ENCODE data around the gene KCNF1. TPM values are rescaled to one million over a fixed set of nuclear protein-coding genes. Genes with fewer than 3 reads are reported as not detected.

KCNF1 gene
- polyA plus RNA-seq, 1 donor, result 1.3 TPM

DNA sequence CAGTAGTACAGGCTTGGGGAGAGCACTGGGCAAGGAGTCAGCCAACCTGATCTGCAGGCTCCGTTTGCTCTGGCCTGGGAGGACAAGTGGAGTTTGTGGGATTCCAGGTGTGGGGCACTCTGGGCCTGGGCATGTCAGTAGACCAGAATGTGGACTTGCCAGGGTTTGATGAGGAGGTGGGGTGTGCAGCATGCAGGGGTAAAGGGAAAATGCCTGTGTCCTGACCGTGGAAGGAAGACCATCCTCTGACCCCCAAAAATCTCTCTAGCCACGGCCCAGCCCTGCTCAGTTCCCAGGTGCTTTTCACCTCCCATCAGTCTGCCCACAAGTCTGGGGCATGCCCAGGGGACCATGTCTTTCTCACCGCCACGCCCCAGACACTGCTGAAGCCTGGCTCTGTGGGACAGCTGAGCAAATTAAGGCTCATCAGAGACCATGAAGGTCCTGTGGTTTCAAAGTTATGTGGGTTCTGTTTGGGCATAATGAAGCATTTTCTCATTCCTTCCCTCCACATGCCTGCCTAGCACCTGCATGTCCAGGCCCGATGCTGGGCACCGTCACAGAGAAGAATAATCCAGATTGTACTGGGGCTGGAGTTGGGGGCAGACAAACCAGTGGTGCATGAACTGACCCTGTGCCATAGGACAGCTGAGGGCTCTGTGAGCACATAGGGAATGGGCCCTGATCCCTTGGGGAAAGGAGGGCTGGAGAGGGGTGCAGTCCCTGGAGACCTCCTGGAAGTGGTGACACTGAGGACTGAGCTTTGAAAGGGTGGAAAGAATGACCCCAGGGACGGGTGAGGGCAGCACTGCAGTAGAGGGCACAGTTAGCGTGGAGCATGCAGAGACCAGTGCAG is 6.5 kb upstream of the KCNF1 start:
- Histone ChIP-seq H3K27ac (ENCODE audit: low read length) (no peak overlapping the region), H3K9me3 (ENCODE audit: control insufficient read depth, low read depth, low read length) (peaks cover 7% of the 10 kb centered on the region), H3K27me3 (ENCODE audit: control insufficient read depth, insufficient read depth, low read length) (no peaks in the 10 kb centered on the region), H3K36me3 (ENCODE audit: control insufficient read depth, insufficient read depth, low read length) (no peaks in the 10 kb centered on the region), H3K4me3 (ENCODE audit: low read length) (no peak overlapping the region), H3K4me1 (ENCODE audit: control insufficient read depth, insufficient read depth, low read length) (no peaks in the 10 kb centered on the region)
- no peak for DNase-seq
- WGBS (ENCODE audit: insufficient coverage, low lambda C conversion rate), result no CpG with 5 or more reads among the region's 9 CpGs

GRCh38 chr2:10905862-10906143 is 5.9 kb upstream of the KCNF1 start:
- Histone ChIP-seq H3K27me3 (ENCODE audit: control insufficient read depth, insufficient read depth, low read length) (peaks cover 3% of the 10 kb centered on the region), H3K9me3 (ENCODE audit: control insufficient read depth, low read depth, low read length) (peaks cover 7% of the 10 kb centered on the region), H3K36me3 (ENCODE audit: control insufficient read depth, insufficient read depth, low read length) (no peaks in the 10 kb centered on the region), H3K27ac (ENCODE audit: low read length) (no peak overlapping the region), H3K4me3 (ENCODE audit: low read length) (no peak overlapping the region), H3K4me1 (ENCODE audit: control insufficient read depth, insufficient read depth, low read length) (no peaks in the 10 kb centered on the region)
- DNase-seq, result no peak
- WGBS (ENCODE audit: insufficient coverage, low lambda C conversion rate), result no CpG with 5 or more reads among the region's 8 CpGs

GRCh38 chr2:10906926-10907625 is 4.7 kb upstream of the KCNF1 start:
- Histone ChIP-seq H3K9me3 (ENCODE audit: control insufficient read depth, low read depth, low read length) (peaks cover 7% of the 10 kb centered on the region), H3K27ac (ENCODE audit: low read length) (no peak overlapping the region), H3K4me1 (ENCODE audit: control insufficient read depth, insufficient read depth, low read length) (no peaks in the 10 kb centered on the region), H3K36me3 (ENCODE audit: control insufficient read depth, insufficient read depth, low read length) (no peaks in the 10 kb centered on the region), H3K27me3 (ENCODE audit: control insufficient read depth, insufficient read depth, low read length) (peaks cover 13% of the 10 kb centered on the region), H3K4me3 (ENCODE audit: low read length) (no peak overlapping the region)
- DNase-seq, result no peak
- no CpG with 5 or more reads among the region's 14 CpGs for WGBS (ENCODE audit: insufficient coverage, low lambda C conversion rate)

DNA sequence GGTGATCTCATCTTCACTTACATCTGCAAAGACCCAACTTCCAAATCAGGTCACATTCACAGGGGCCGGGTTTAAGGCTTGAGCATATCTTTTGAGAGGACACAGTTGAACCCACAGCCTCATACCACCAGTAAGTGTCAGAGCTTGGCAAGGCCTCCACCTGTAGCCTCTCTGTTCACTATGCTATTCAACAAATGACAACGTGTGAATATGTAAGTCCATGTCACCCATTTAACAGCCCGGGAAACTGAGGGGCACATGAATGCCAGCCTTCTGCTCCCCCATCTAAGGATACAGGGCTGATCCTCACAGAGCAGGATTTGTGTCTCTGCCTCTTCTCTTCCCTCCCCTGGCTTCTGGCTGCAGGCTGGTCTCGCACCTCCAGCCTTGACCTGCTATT is 3.5 kb upstream of the KCNF1 start:
- H3K27me3 ChIP-seq (ENCODE audit: control insufficient read depth, insufficient read depth, low read length), result peaks cover 23% of the 10 kb centered on the region
- H3K4me3 ChIP-seq (ENCODE audit: low read length), result no peak overlapping the region
- DNase-seq, result no peak
- no peaks in the 10 kb centered on the region for H3K4me1 ChIP-seq (ENCODE audit: control insufficient read depth, insufficient read depth, low read length)
- 80% methylated on average over 1 of the region's 4 CpGs for WGBS (ENCODE audit: insufficient coverage, low lambda C conversion rate)
- no peaks in the 10 kb centered on the region for H3K36me3 ChIP-seq (ENCODE audit: control insufficient read depth, insufficient read depth, low read length)
- no peak overlapping the region for H3K27ac ChIP-seq (ENCODE audit: low read length)
- peaks cover 10% of the 10 kb centered on the region for H3K9me3 ChIP-seq (ENCODE audit: control insufficient read depth, low read depth, low read length)

- H3K4me3 ChIP-seq (ENCODE audit: low read length), result no peak overlapping the region
- no peak for DNase-seq
- no peak overlapping the region for H3K27ac ChIP-seq (ENCODE audit: low read length)
- peaks cover 34% of the 10 kb centered on the region for H3K27me3 ChIP-seq (ENCODE audit: control insufficient read depth, insufficient read depth, low read length)
- peaks cover 11% of the 10 kb centered on the region for H3K9me3 ChIP-seq (ENCODE audit: control insufficient read depth, low read depth, low read length)
- no peaks in the 10 kb centered on the region for H3K4me1 ChIP-seq (ENCODE audit: control insufficient read depth, insufficient read depth, low read length)
- H3K36me3 ChIP-seq (ENCODE audit: control insufficient read depth, insufficient read depth, low read length), result no peaks in the 10 kb centered on the region
- no CpG with 5 or more reads among the region's 15 CpGs for WGBS (ENCODE audit: insufficient coverage, low lambda C conversion rate)
Measured at GRCh38 chr2:10909050-10909995, 2.4 kb upstream of the KCNF1 start.

DNA sequence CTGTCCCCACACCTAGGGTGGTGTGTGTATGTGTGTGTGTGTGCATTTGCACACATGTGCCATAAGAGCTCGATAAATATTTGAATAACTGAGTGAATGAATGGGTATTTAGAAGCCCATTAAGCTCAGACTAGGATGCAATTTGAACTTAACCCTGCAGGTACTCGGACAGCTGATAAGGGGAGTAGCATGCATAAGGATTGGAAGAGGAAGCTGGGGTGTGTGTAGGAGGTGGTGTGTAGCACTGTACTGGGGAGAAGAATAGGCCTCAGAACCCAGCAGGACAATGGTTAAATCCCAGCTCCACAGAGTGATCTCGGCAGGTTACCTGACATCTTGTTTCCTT is 1.8 kb upstream of the KCNF1 start:
- H3K9me3 ChIP-seq (ENCODE audit: control insufficient read depth, low read depth, low read length), result peaks cover 11% of the 10 kb centered on the region
- peaks cover 37% of the 10 kb centered on the region for H3K27me3 ChIP-seq (ENCODE audit: control insufficient read depth, insufficient read depth, low read length)
- 40% methylated on average over 1 of the region's 3 CpGs for WGBS (ENCODE audit: insufficient coverage, low lambda C conversion rate)
- H3K27ac ChIP-seq (ENCODE audit: low read length), result no peak overlapping the region
- no peaks in the 10 kb centered on the region for H3K4me1 ChIP-seq (ENCODE audit: control insufficient read depth, insufficient read depth, low read length)
- DNase-seq, result no peak
- no peaks in the 10 kb centered on the region for H3K36me3 ChIP-seq (ENCODE audit: control insufficient read depth, insufficient read depth, low read length)
- no peak overlapping the region for H3K4me3 ChIP-seq (ENCODE audit: low read length)

GRCh38 chr2:10910625-10911024 is 1.1 kb upstream of the KCNF1 start:
- peaks cover 40% of the 10 kb centered on the region for H3K27me3 ChIP-seq (ENCODE audit: control insufficient read depth, insufficient read depth, low read length)
- no CpG with 5 or more reads among the region's 11 CpGs for WGBS (ENCODE audit: insufficient coverage, low lambda C conversion rate)

GRCh38 chr2:10912076-10912731 is 470 bp downstream of the KCNF1 start:
- DNase-seq, result no peak
- no peak overlapping the region for H3K4me3 ChIP-seq (ENCODE audit: low read length)
- peaks cover 40% of the 10 kb centered on the region for H3K27me3 ChIP-seq (ENCODE audit: control insufficient read depth, insufficient read depth, low read length)

More at GRCh38 chr2:10910625-10911024, 1.1 kb upstream of the KCNF1 start:
- no peak overlapping the region for H3K4me3 ChIP-seq (ENCODE audit: low read length)
- DNase-seq, result no peak
- no peaks in the 10 kb centered on the region for H3K36me3 ChIP-seq (ENCODE audit: control insufficient read depth, insufficient read depth, low read length)
- H3K27ac ChIP-seq (ENCODE audit: low read length), result no peak overlapping the region
- H3K4me1 ChIP-seq (ENCODE audit: control insufficient read depth, insufficient read depth, low read length), result no peaks in the 10 kb centered on the region
- H3K9me3 ChIP-seq (ENCODE audit: control insufficient read depth, low read depth, low read length), result peaks cover 11% of the 10 kb centered on the region

GRCh38 chr2:10912796-10913455 is 1.2 kb downstream of the KCNF1 start:
- Histone ChIP-seq H3K27me3 (ENCODE audit: control insufficient read depth, insufficient read depth, low read length) (peaks cover 42% of the 10 kb centered on the region), H3K27ac (ENCODE audit: low read length) (no peak overlapping the region), H3K9me3 (ENCODE audit: control insufficient read depth, low read depth, low read length) (peaks cover 11% of the 10 kb centered on the region), H3K4me1 (ENCODE audit: control insufficient read depth, insufficient read depth, low read length) (no peaks in the 10 kb centered on the region), H3K4me3 (ENCODE audit: low read length) (no peak overlapping the region), H3K36me3 (ENCODE audit: control insufficient read depth, insufficient read depth, low read length) (no peaks in the 10 kb centered on the region)
- no peak for DNase-seq
- WGBS (ENCODE audit: insufficient coverage, low lambda C conversion rate), result no CpG with 5 or more reads among the region's 58 CpGs

More at GRCh38 chr2:10912076-10912731, 470 bp downstream of the KCNF1 start:
- no peaks in the 10 kb centered on the region for H3K4me1 ChIP-seq (ENCODE audit: control insufficient read depth, insufficient read depth, low read length)
- H3K27ac ChIP-seq (ENCODE audit: low read length), result no peak overlapping the region
- no CpG with 5 or more reads among the region's 81 CpGs for WGBS (ENCODE audit: insufficient coverage, low lambda C conversion rate)
- no peaks in the 10 kb centered on the region for H3K36me3 ChIP-seq (ENCODE audit: control insufficient read depth, insufficient read depth, low read length)
- H3K9me3 ChIP-seq (ENCODE audit: control insufficient read depth, low read depth, low read length), result peaks cover 11% of the 10 kb centered on the region
